Measurements from ENCODE around the gene HGFAC.

Gene HGFAC

GRCh38 chr4:3482707-3483106 is 40.9 kb downstream of the HGFAC start:
- no peak for DNase-seq (ENCODE audit: low spot score)
- TF ChIP-seq CTCF (IDR thresholded peaks at IDR 0.05): no peak
- peak overlapping the region; percentile 90 to 92 for H3K27ac ChIP-seq
- no peak overlapping the region for H3K4me3 ChIP-seq

- Histone ChIP-seq H3K27ac (peak overlapping the region; percentile 90 to 92), H3K4me3 (peak overlapping the region; percentile 27)
- TF ChIP-seq CTCF (IDR thresholded peaks at IDR 0.05): no peak
- peak; percentile 94 for DNase-seq (ENCODE audit: low spot score)
Observed at GRCh38 chr4:3483471-3483921, 41.7 kb downstream of the HGFAC start.

GRCh38 chr4:3484057-3484973 is 42.5 kb downstream of the HGFAC start:
- peak; percentile 88 for DNase-seq (ENCODE audit: low spot score)
- H3K27ac ChIP-seq: peak overlapping the region; percentile 90 to 92
- peak overlapping the region; percentile 27 for H3K4me3 ChIP-seq
- TF ChIP-seq CTCF (IDR thresholded peaks at IDR 0.05): no peak

- peak overlapping the region; percentile 90 to 92 for H3K27ac ChIP-seq
- TF ChIP-seq CTCF (IDR thresholded peaks at IDR 0.05): no peak
- no peak overlapping the region for H3K4me3 ChIP-seq
- no peak for DNase-seq (ENCODE audit: low spot score)
Observed at GRCh38 chr4:3485011-3485791, 43.4 kb downstream of the HGFAC start.

GRCh38 chr4:3485886-3486540 is 44.2 kb downstream of the HGFAC start:
- Histone ChIP-seq H3K4me3 (no peak overlapping the region), H3K27ac (peak overlapping the region in 1 of 2 donors; percentile 45)
- TF ChIP-seq CTCF (IDR thresholded peaks at IDR 0.05): no peak
- no peak for DNase-seq (ENCODE audit: low spot score)

GRCh38 chr4:3486541-3487540 is 45.1 kb downstream of the HGFAC start:
- Histone ChIP-seq H3K27ac (no peak overlapping the region), H3K4me3 (no peak overlapping the region)
- DNase-seq (ENCODE audit: low spot score): no peak
- no peak for TF ChIP-seq CTCF (IDR thresholded peaks at IDR 0.05)
